GM19240 (cell line): ENCODE data around the gene PRRX2.
A peak's percentile ranks its signal among the peaks of the same experiment; 100 is the strongest.

ENCODE experiments used
- DNase-seq: peaks from one replicate; pipeline ENCODE4 v3.0.0; 2011; ENCODE audit warnings: low spot score; ENCODE audit not compliant: insufficient read length

The PRRX2 gene

GRCh38 chr9:129703667-129704355, 38.4 kb downstream of the PRRX2 start:
- no peak for DNase-seq

- no peak for DNase-seq
Observed at GRCh38 chr9:129704807-129705206, 39.4 kb downstream of the PRRX2 start.

DNA sequence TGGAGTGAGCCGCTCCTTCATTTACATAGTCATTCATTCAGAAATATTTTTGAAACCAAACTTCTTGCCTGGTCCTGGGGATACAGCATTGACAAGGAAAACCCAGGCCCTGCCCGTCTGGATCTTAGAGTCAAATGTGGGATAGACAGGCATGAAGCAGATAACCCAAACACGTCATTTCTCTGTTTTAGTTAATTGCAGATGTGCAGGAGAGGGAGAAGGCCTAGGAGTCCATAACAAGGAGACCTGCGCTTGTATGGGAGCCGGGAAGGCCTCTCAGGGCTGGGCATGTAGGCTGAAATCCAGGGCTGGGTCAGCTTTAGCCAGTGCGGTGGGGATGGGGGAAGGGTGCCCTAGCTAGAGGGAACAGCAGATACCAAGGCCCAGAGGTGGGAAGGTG, 43.3 kb downstream of the PRRX2 start:
- DNase-seq = no peak

DNA sequence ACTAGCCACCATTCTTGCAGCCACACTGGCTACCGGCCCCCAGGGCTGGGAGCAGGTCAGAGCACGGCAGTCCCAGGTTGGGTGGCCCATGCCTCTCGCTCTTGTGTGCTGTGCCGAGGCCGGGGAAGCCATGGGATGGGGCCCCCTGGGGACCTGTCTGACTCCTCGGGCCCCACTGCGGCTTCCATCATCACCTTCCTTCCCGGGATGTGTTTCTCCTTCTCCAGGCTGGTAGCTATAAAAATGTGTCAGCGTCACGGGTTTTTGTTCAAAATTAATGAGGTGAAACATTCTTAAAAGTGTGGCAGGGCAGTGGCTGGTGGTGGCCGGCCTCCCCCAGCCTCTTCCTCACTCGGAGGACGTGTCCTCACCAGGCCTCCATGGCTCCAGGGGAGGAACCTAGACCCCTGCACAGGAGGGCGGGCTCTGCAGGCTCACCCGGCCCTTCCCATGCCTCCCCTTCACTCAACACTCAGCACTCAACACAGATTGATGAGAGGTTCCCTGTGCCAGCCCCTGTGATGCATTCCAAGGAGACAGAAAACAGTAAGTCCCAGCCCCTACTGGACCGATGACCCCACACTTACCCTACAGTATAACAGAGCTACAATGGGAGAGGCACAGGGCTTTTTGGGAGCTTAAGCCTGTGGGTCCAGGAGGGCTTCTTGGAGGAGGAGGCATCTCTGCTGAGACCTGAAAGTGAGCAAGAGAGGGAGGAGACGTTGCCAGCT, 44.2 kb downstream of the PRRX2 start:
- no peak for DNase-seq

GRCh38 chr9:129710169-129710453, 44.7 kb downstream of the PRRX2 start:
- DNase-seq = no peak

- DNase-seq = no peak
Observed at GRCh38 chr9:129712634-129713401, 47.4 kb downstream of the PRRX2 start.

GRCh38 chr9:129713402-129713679, 47.9 kb downstream of the PRRX2 start:
- DNase-seq = no peak

DNA sequence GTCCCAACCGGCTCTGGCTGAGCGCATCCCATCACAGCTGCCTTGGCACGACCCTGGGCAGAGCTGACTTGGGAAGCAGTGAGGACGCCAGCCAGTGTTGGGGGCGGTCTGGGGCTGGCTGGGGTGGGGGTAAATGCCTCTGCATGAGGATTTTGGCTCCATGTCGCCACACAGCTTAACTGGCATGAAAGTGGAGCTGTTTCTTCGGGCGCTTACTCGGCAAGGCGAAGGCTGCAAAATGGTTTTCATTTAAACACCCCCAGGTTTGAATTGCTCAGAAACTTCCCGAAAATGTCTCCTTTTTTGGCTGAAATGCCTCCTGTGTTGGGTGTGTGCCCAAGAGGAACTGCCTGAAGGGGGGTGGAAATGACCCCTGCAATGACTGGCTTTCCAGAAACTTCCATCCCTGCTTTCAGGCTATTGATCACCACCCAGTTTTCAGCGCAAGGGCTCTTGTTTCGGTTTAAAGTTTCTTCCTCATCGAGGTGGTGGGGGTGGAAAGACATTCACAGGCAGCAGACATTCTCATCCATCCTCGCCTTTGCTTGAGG, 49.1 kb downstream of the PRRX2 start:
- DNase-seq = no peak

DNA sequence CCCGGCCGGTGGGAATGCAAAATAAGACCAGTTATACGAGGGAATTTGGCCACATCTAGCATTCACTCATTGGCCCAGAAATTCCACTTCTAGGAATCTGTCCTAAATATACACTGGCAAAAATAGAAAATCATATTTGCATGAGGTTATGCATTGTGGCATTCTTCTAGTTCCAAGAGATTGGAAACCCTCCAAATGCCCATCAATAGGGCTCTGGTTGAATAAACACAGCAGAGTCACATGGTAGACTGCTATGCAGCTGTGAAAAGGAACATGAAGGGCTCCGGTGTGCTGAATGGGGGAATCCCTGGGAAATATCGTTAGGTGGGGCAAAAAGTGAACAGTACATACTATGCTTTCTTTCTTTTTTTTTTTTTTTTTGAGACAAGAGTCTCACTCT, 50.6 kb downstream of the PRRX2 start:
- DNase-seq = no peak

GRCh38 chr9:129717991-129718390, 52.5 kb downstream of the PRRX2 start:
- DNase-seq = no peak

DNA sequence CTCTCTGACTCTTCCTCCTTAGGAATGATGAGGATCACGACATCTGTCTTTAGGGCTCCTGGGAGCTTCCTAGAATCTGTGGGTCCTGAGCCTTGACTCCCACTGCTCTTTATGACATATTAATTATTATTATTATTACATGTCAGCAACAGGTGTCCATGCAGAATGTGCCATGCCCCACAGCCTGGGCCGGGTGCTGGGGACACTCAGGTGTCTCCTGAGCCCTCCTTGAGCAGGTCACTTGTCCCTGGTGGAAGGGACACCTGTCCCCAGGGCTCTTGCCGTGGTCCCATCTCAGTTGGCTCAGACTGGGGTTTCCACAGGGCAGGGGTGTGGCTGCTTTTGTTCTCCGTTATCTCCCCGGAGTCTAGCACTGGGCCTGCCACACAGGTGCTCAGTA, 53.2 kb downstream of the PRRX2 start:
- no peak for DNase-seq

GRCh38 chr9:129719135-129719534, 53.7 kb downstream of the PRRX2 start:
- DNase-seq = no peak

DNA sequence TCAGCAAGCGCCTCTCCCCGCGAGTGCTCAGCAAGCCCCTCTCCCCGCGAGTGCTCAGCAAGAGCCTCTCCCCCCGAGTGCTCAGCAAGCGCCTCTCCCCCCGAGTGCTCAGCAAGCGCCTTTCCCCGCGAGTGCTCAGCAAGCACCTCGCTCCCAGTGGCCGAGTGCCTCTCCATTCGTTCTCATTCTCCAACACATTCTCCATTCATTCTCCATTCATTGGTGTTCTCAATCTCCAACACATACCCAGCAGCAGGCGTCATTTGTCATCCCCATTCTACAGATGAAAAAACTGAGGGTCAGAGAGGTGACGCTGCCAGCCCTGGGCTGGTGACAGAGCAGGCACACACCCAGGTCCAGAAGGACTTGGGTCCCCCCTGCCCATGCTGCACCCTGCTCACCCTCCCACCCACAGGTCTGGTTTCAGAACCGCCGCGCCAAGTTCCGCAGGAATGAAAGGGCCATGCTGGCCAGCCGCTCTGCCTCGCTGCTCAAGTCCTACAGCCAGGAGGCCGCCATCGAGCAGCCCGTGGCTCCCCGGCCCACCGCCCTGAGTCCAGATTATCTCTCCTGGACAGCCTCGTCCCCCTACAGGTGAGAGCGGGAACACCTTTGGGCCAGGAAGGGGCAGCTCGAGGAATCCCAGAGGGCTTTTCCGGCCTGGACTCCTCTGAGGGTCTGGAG, 54.9 kb downstream of the PRRX2 start:
- no peak for DNase-seq

DNA sequence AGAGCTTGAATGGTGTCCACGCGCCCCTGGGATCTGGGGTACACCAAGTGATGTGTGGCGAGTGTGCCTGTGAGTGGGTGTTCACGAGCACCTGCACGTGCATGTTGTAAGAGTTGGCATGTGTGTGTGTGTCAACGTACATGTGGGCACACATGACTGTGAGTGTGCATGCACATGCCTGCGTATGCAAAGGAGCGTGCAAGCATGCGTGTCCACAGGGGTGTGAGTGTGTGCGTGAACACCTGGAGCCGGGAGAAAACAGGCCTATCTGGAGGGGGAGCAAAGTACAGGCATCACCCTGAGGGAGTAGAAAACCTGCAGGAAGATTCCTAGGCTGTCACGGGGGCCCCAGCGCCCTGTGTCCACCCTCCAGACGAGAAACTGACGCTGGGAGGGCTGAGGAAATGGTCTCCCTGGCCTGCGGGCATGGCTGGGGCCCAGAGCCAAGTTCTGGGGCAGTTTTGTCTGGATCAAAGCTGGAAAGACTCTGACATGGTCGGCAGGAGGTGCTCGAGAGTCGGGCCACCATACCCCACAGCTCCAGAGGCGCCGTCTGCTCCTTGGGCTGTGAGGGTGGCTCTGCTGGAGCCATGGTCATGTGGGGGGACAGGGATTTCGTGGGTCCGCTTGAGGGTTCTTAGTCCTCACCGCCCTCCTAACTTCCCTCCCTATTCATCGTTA, 55.6 kb downstream of the PRRX2 start:
- no peak for DNase-seq

GRCh38 chr9:129722913-129723312, 57.5 kb downstream of the PRRX2 start:
- no peak for DNase-seq

DNA sequence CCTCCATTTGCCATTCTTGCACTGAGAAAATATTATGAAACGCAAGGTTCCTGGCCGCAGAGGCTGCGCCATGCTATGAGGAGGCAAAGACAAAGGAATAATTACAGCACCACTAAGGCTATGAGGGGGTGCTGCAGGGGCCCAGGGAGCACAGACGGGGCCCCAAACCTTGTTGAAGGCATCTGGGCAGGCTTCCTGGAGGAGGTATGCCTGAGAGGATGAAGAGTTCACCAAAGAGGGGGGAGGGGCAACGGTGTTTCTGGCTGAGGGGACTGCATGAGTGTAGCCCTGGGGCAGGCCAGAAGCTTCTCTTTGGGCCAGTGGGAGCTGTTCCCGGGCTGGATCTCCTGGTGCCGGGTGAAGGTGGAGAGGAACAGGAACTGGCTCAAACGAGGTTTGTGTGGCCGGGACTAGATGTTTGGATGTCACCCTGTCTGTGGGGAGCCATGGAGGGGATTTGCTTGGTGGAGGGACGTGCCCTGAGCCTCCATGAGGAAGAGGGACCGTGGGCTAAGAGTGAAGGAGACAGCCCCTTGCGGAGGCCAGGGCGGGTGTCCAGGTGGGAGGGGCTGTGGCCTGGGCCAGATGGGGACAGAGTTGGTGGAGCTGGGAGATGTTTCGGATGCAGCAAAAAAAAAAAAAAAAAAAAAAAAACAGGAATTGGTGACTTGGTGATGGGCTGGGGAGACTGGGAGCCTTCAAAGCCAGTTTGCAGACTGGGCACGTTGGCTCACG, 59.2 kb downstream of the PRRX2 start:
- DNase-seq = no peak

GRCh38 chr9:129725795-129726251, 60.4 kb downstream of the PRRX2 start:
- no peak for DNase-seq

DNA sequence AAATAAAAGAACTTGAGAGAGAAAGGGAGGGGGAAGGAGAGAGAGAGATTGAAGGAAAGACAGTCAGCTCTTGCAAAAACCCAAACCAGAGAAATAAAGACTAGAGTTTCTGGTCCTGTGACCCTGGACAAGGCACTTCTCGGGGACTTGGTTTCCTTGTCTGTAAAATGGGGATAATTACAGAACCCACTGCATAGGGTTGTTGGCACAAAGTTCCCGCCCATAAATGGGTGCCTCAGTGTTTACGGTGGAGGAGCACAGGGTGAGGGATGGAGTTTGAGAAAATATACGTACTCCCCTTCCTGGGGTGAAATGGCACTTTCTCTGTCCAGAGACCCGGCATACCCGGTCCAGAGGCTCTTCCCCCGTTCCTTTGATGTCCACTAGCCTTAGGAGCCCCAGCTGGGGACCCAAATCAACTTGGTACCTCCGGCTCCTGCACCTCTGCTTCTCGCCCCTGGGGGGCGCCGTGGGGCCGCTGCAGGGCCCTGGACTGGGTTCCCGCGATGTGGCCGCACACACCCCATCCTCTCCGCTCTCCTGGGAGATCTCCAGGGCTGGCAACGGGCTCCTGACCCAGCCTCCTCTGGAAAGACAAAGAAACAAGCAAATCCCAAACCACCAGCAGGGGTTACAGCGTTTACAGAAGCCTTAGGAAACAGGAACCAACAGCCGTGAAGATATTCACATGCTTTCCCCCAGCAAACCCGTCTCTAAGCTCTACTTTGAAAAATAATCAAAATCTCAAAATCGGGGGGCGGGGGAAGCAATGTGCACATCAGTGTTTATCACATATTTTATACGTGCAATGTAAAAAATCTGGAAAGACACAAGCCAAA, 61.1 kb downstream of the PRRX2 start:
- peak; percentile 66 for DNase-seq

GRCh38 chr9:129728744-129729143, 63.3 kb downstream of the PRRX2 start:
- DNase-seq = no peak
